Calu3 (cell line): ENCODE measurements around the gene CLDN9. TPM values are rescaled to one million over a fixed set of nuclear protein-coding genes. Genes with fewer than 3 reads are reported as not detected.
A peak's percentile ranks its signal among the peaks of the same experiment; 100 is the strongest.

Source experiments
- BruUV-seq: library from RNA; stranded (reverse); fragments of 400-500 nt; replicated peaks from 2 replicates; lab custom pipeline; 2021; lab: Mats Ljungman, UMichigan
- CTCF ChIA-PET: fragments of 300-600 bp; sonication (Branson Sonifier 250); formaldehyde crosslinking; loops from one replicate; lab custom pipeline; 2022; ENCODE audit warnings: antibody characterized with exemption; lab: Charles Lee
- DNase-seq: peaks from one replicate; pipeline ENCODE4 v3.0.0; 2022
- H3K27ac Mint-ChIP-seq: one replicate; pipeline ENCODE4 v1.8.0; 2022; ENCODE audit warnings: mixed read lengths; ENCODE audit not compliant: unreplicated experiment
- H3K27me3 Mint-ChIP-seq: one replicate; pipeline ENCODE4 v1.8.0; 2022; ENCODE audit warnings: mixed read lengths; ENCODE audit not compliant: unreplicated experiment
- H3K36me3 Mint-ChIP-seq: one replicate; pipeline ENCODE4 v1.8.0; 2022; ENCODE audit warnings: mild to moderate bottlenecking, moderate library complexity, mixed read lengths; ENCODE audit not compliant: insufficient read depth, unreplicated experiment
- H3K4me1 Mint-ChIP-seq: one replicate; pipeline ENCODE4 v1.8.0; 2022; ENCODE audit warnings: mild to moderate bottlenecking, low read depth, mixed read lengths; ENCODE audit not compliant: unreplicated experiment
- H3K4me3 Mint-ChIP-seq: one replicate; pipeline ENCODE4 v1.8.0; 2022; ENCODE audit warnings: mild to moderate bottlenecking, low read depth, moderate library complexity, mixed read lengths; ENCODE audit not compliant: unreplicated experiment
- H3K9me3 Mint-ChIP-seq: one replicate; pipeline ENCODE4 v1.8.0; 2022; ENCODE audit warnings: low read depth, mixed read lengths; ENCODE audit not compliant: unreplicated experiment
- CTCF ChIP-seq: fragments of 200-600 bp; IDR thresholded peaks from one replicate; pipeline ENCODE4 v1.8.0; 2022; ENCODE audit warnings: antibody characterized with exemption; ENCODE audit not compliant: unreplicated experiment
- intact Hi-C: fragments of 100-400 bp; cut with micrococcal nuclease; formaldehyde crosslinking; loops from one replicate; pipeline ENCODE4 v1.10.0; 2022; ENCODE audit not compliant: unreplicated experiment
- total RNA-seq: library from RNA; stranded (reverse); gene quantifications from 2 replicates; pipeline ENCODE4 v1.2.3, GENCODE V29; 2022

The CLDN9 gene
- total RNA-seq, 1 experiment from 2014 or later = 13.5 TPM

DNA sequence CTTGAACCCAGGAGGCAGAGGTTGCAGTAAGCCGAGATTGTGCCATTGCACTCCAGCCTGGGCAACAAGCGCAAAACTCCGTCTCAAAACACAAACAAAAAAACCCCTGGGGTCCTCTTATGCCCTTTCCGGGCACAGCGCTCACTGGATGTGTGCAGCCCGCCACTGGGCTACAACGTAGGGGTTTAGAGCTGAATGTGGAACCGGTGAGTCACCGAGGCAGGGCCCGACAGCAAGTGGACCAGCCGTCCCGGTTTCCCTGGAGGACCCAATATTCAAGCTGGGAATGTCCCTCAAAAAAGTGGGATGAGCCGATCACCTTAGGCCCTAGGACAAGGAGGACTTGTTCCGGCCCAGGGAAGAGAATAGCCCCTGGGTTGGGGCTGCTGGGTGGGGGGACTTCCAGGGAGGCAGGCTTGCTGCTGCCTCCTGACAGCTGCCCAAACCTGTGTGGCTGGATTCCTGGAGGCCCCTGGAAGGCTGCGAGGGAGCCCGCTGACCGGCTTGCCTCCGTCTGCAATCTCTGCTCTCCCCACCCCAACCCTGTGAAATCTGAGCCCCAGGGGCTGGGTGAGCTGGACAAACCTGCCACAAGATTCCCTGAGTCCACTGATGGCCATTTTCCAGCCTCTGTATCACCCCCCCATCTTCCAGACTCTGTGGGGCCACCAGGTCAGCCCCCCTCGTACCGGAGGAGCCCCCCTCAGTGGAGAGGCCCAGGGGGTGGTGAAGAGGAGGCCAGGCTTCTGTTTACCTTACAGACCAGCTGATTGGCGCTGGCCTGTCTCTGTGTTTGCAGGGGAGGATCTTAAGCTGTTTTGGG, 2.9 kb upstream of the CLDN9 start:
- H3K4me3 Mint-ChIP-seq = peak overlapping the region; percentile 48
- H3K4me1 Mint-ChIP-seq = peaks cover 62% of the 10 kb centered on the region
- BruUV-seq = TSS peak; percentile 27
- peak overlapping the region; percentile 89 for H3K27ac Mint-ChIP-seq
- intact Hi-C loops = no loop called here
- CTCF ChIA-PET = interaction anchor here (1.6 to 7.7 kb wide), 3 partner anchors 12 to 48 kb away, joined by 5 to 126 read pairs (median 13); partner anchors contain the start of genes CLDN6, HCFC1R1, THOC6 and TNFRSF12A
- DNase-seq = peak; percentile 98
- TF ChIP-seq CTCF = no peak
- no peaks in the 10 kb centered on the region for H3K9me3 Mint-ChIP-seq
- H3K27me3 Mint-ChIP-seq = no peaks in the 10 kb centered on the region
- H3K36me3 Mint-ChIP-seq = peaks cover 88% of the 10 kb centered on the region

DNA sequence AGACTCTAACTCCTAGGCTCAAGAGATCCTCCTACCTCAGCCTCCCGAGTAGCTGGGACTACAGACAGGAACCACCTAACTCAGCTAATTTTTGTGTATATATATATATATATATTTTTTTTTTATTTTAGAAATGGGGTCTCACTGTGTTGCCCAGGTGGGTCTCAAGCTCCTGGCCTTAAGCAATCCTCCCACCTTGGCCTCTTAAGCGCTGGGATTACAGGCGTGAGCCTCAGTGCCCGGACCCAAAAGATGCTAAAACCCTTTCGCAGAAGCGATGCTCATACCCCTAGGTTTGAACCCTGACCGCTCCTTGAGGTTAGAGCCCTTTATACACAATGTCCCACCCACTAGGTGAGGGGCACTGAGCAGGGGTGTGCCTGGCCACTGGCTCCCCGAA, 2.2 kb upstream of the CLDN9 start:
- TF ChIP-seq CTCF = no peak
- no peaks in the 10 kb centered on the region for H3K27me3 Mint-ChIP-seq
- no peaks in the 10 kb centered on the region for H3K9me3 Mint-ChIP-seq
- intact Hi-C loops = no loop called here
- CTCF ChIA-PET = interaction anchor here (1.6 to 7.7 kb wide), 3 partner anchors 11 to 48 kb away, joined by 5 to 126 read pairs (median 13); partner anchors contain the start of genes CLDN6, HCFC1R1, THOC6 and TNFRSF12A
- DNase-seq = no peak
- BruUV-seq = no TSS peak
- peaks cover 80% of the 10 kb centered on the region for H3K36me3 Mint-ChIP-seq
- H3K4me1 Mint-ChIP-seq = peaks cover 65% of the 10 kb centered on the region
- peak overlapping the region; percentile 48 for H3K4me3 Mint-ChIP-seq
- no peak overlapping the region for H3K27ac Mint-ChIP-seq

DNA sequence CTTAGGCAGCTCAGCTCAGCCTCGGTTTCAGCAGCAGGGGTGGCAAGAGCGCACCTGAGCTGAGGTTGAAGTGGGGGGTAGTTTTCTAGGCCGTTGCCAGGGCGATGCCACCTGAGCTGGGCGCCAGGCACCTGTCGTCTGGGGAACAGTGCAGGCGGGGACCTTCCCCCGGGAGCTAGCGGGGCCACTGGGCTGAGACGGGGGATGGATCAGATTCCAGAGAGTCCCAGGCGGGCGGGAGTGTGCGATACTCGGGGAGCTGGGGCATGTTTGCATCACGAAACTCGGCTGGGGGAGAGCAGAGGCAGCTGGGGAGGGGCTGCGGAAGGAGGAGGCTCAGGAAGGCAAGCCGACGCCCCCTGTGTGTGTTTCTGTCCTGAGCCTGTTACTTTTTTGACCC, 477 bp upstream of the CLDN9 start:
- H3K36me3 Mint-ChIP-seq = peaks cover 66% of the 10 kb centered on the region
- DNase-seq = peak; percentile 49
- intact Hi-C loops = no loop called here
- CTCF ChIA-PET = interaction anchor here (0.9 to 1.2 kb wide), 4 partner anchors 8 to 19 kb away, joined by 3 to 9 read pairs (median 4); no protein-coding TSS in a partner anchor
- no peaks in the 10 kb centered on the region for H3K9me3 Mint-ChIP-seq
- no peaks in the 10 kb centered on the region for H3K27me3 Mint-ChIP-seq
- H3K4me3 Mint-ChIP-seq = peak overlapping the region; percentile 60
- no TSS peak for BruUV-seq
- no peak for TF ChIP-seq CTCF
- peak overlapping the region; percentile 79 for H3K27ac Mint-ChIP-seq
- H3K4me1 Mint-ChIP-seq = peaks cover 55% of the 10 kb centered on the region

GRCh38 chr16:3013491-3013951, 798 bp downstream of the CLDN9 start:
- Mint-ChIP-seq H3K9me3 (no peaks in the 10 kb centered on the region), H3K4me3 (peak overlapping the region; percentile 60), H3K27me3 (no peaks in the 10 kb centered on the region), H3K4me1 (peaks cover 42% of the 10 kb centered on the region), H3K36me3 (peaks cover 61% of the 10 kb centered on the region), H3K27ac (peak overlapping the region; percentile 79)
- CTCF ChIA-PET = interaction anchor here (1.2 kb wide), 1 partner anchor 18 kb away, joined by 5 read pairs; no protein-coding TSS in a partner anchor
- no peak for DNase-seq
- intact Hi-C loops = no loop called here
- BruUV-seq = no TSS peak
- TF ChIP-seq CTCF = peak; percentile 49
